Vagina (tissue), 2 donors: Measurements from ENCODE around the gene LEMD2.

ENCODE experiments used
- CTCF ChIP-seq, 3 experiments: fragments of 450-650 bp in 2 of 3; fragments of 200-600 bp in 1 of 3; sonication (generic) in 1 of 3; IDR thresholded peaks; one replicate each; pipeline ENCODE4 v1.5.1; 2017 to 2019; ENCODE audit warnings: antibody characterized with exemption in 3 of 3, mild to moderate bottlenecking in 2 of 3, moderate library complexity in 2 of 3
- POLR2A ChIP-seq, 2 donors: fragments of 450-650 bp; IDR thresholded peaks; one replicate each; pipeline ENCODE4 v1.6.1; 2017; ENCODE audit warnings: antibody characterized with exemption in 2 of 2, mild to moderate bottlenecking in 2 of 2, moderate library complexity in 2 of 2
- POLR2AphosphoS5 ChIP-seq, 2 donors: sonication (generic); formaldehyde crosslinking; IDR thresholded peaks; one replicate each; pipeline ENCODE4 v1.9.0; 2017; ENCODE audit warnings: antibody characterized with exemption in 2 of 2, mild to moderate bottlenecking in 2 of 2, low read depth in 1 of 2; ENCODE audit not compliant: insufficient read depth in 1 of 2

- TF ChIP-seq CTCF (IDR thresholded peaks at IDR 0.05) (peak in 1 of 3 experiments; percentile 18), POLR2A (IDR thresholded peaks at IDR 0.05) (no peak), POLR2AphosphoS5 (IDR thresholded peaks at IDR 0.05; ENCODE audit: insufficient read depth in 1 of 2, low read depth in 1 of 2) (no peak)
Observed at GRCh38 chr6:33812669-33813068, 23.7 kb upstream of the LEMD2 start.
